SH-SY5Y (cell line): ENCODE measurements around the gene SELENOS.

Source experiments
- GATA2 ChIP-seq: IDR thresholded peaks from 2 replicates; pipeline ENCODE4 v1.6.1; 2011; ENCODE audit warnings: mild to moderate bottlenecking, low read depth, low read length
- GATA3 ChIP-seq: IDR thresholded peaks from 2 replicates; pipeline ENCODE4 v1.6.1; 2011; ENCODE audit warnings: low read depth, mild to moderate bottlenecking, low read length, moderate library complexity

- no peak for TF ChIP-seq GATA2
- no peak for TF ChIP-seq GATA3
Observed at GRCh38 chr15:101325263-101326025, 48.2 kb upstream of the SELENOS start.
